GM21528 (cell line): Measurements from ENCODE around the gene CPS1.

Experiments used
- ATAC-seq: cut with Tn5 transposase; IDR thresholded peaks from one replicate; pipeline ENCODE4 v1.9.1; 2021; ENCODE audit warnings: mild to moderate bottlenecking, moderate library complexity; ENCODE audit not compliant: unreplicated experiment, low FRiP score

The CPS1 gene

DNA sequence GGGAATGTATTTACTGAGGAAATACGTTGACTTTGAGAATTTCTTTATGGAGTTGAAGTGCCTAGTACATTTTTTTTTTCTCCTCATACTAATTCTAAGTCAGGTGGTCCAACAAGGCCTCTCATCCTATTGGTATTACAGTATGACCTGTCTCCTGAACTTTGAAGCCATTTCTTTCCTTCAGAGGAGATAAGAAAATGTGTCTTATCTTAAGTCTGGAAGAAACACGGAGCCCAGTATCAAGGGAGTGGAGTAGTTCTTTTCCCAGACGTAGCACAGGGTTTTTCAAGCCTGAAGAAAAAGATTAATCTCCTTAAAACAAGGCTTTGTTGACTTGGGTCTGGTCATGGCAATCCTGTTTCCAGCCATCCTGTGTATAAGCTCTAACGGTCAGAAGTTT, 11.6 kb upstream of the CPS1 start:
- ATAC-seq: no peak

DNA sequence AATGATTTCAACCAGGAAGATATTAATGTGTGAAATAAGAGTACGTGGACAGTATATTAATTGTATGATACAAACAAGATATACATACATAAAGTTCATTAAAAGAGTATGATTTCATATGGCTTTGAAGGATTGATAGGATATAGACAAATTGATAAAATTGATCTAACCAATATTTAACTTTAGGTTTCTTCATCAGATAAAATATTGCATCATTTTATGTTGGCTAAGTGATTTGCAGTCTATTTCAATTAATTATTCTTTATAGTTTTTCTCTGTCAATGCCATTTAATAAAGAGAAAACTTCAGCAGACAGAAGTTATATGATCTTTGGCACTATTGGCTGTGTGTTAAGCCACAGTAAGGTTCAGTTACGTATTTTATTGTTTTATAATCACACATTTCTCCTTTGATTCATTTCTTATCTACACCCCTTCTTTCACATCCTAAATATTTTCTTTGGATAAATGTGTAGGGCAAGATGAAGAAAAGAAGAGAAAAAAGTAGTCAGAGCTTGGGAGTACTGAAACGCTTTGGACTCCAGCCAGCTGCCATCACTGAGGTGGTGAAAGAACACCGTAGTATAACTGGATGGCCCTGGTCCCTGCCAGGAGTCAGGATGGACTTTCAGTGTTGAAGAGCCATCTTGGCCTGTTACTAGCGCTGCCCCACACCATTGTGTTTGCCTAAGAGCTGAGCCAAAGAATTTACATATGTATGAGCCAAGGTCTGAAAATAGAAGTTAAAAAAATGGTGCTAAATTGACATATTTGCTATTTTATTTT, 9.8 kb upstream of the CPS1 start:
- ATAC-seq: no peak

DNA sequence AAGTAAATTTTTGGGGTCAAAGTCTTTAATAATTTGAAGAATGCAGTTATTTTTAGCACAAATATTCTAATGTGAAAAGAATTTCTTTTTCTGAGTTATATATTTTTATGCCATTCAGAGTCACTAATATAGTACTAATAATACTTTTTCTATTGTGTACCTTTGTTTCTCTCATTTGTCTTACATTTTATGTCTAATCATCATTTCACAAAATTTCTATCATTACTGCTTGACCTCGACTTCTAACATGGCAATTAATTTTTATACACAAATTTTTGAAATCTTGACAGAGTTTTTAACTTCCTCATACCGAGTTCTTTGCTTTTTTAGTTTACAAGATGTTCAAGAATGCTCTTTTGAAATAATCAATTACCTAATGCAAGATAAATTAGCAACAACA, 8.4 kb upstream of the CPS1 start:
- ATAC-seq: no peak

DNA sequence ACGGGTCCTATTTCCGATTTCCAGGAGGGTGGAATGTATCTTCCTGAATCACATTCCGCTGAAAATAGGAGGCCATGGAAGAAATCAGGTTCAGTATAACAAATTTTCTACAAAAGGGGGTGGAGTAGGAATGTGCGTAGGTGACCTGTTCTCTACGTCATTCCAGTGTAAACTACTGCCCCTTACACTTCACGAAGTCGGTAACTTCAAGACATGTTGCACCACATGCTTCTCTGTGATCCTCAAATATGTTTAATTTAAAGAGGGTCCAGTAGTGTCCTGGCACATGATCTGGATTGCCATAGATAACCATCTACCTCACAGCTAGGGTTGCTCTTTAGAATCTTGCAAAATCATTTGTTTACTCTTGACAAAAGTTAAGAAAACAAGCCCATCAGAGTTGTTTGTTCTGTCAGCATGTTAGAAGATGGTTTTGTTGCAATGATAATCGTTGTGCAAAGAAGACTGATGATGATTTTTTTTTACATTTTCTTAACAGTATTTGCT, 7.5 kb upstream of the CPS1 start:
- no peak for ATAC-seq

DNA sequence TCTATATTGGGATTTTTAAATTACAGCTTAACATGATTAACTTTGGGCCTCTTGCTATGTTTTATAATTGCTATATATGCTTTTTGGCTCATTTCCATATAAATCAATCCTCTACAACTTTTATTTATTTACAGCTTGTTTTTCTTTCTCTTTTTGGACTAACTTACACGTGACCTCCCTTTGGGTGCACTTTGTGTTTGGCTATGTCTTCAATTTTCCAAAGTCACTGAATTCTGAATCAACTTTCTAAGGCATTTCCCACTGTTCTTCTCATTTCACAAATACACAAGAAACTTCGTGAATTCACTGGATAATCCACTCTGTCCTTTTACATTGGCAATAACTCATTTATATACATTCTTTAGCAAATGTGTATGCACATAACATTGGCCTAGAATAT, 5.4 kb upstream of the CPS1 start:
- no peak for ATAC-seq

DNA sequence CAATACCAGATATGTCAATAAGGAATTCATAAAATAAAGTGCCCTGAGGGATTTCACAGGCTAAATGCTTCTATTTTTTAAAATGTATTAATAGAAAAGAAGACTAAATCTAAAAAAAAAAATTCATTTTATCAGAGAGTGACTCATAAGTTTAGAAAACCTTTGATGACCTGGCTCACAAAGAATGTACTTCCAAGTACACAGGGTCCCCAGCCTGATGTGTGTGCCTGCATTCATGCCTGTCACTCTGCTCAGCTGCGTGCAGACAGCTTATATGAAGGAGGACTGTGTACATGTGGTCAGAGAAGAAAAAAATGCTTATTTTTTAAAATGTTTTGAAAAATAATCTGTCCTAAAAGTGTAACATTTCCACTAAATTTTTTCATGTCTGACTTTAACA, 3.0 kb upstream of the CPS1 start:
- ATAC-seq: no peak

DNA sequence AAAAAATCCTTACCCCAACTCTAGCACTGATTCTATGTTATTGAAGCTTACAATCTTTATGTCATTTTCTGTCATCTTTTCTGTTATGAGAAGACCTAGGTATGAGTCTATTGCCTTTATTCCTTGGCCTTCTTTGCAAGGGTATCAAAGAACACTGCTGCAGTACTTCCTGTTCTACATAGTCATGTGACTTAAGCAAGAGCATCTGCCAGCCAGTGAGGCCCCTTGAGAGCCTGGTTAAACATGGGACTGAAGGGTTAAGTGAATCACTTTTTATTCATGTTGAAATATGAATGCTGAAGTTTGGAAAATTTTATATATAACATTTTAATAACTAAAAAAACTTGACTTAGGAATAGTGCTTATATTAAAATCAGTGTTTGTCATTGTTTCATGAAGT, 844 bp upstream of the CPS1 start:
- no peak for ATAC-seq

DNA sequence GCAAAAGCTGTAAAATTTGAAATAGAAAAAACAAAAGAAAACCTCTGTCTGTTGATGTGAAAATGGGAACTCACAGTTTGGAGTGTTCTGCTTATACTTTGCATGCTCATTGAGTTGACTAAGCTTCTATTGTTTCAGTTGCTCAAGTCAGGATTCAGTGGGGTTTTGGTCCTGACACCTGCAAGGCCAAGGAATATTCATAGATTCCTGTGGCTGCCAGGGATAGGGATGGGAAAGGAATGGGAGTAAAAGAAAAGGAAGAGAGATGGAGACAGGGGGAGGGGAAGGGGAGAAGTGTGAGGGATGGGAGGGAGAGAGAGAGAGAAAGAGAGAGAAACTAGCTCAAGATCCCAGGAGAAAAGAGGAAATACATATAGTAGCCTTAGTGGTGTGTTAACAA, 1.3 kb downstream of the CPS1 start:
- ATAC-seq: no peak

DNA sequence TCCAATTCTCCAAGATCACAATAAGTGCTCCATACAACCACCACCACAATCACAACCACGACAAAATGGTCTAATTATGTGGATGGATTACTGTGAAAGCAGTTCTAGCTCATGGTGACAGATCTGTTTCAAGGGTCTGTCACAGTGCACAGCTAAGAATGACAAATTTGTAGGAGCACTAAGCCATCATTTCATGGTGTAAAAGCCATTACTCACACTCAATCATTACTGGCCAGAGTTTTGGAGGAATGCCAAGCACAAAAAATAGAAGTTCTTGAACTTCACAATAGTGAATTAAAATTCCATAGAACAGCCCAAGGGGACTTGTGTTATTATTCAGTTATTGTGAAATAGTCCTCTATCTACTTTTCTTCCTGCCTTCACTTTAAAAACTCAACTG, 2.3 kb downstream of the CPS1 start:
- ATAC-seq: no peak

DNA sequence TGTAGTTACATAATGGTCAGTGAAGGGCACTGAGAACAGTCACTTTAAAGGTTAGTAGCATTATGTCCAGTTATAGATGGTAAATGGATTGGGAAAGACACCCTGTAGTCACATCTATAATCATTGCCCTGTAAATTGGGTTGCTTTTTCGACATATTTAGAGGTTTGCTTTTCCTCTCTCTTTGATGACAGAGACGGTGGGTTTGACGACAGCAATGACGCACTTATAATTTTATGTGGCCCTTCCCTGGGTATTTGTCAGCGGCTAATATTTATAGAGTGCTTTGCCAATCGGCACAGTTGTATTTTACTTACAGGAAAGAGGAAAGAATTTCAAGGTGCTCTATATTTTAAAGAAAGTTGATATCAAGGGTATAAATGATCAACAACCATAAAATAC, 2.8 kb downstream of the CPS1 start:
- ATAC-seq: no peak

DNA sequence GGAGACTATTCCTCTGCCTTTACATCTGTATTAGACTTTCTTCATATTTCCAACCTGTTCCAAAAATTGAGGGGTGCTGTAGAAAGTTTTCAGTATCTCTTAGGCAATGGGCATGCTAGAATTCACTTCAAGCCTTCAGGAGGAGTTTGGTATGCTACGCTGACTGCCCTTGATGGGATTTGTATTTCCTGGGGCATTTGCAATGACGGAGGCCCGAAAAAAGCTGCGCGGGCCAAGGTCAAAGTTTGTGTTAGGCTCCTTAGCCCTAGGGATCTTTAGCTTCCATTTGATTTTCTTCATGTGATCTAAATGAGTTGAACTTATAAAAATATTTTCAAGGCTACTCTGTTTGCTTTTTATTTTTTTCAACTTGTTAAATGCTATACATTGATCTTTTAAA, 5.1 kb downstream of the CPS1 start:
- ATAC-seq: no peak

DNA sequence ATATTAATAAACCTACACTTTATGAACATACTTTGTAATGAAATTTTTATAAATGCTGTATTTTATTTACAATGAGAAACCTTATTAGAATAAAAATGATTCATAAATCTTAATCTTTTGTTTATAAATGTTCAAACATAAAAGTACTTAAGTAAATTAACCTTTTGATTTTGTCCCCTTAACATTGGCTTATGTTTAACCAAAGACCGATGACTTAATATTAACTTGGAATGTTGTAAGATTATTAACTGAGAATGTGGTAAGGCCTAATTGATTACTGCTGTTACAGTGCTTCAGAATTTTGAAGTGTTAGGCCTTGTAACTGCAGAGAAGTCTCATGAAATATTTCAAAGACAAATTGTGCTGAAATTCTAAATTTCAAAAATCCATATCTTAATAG, 5.7 kb downstream of the CPS1 start:
- ATAC-seq: no peak

DNA sequence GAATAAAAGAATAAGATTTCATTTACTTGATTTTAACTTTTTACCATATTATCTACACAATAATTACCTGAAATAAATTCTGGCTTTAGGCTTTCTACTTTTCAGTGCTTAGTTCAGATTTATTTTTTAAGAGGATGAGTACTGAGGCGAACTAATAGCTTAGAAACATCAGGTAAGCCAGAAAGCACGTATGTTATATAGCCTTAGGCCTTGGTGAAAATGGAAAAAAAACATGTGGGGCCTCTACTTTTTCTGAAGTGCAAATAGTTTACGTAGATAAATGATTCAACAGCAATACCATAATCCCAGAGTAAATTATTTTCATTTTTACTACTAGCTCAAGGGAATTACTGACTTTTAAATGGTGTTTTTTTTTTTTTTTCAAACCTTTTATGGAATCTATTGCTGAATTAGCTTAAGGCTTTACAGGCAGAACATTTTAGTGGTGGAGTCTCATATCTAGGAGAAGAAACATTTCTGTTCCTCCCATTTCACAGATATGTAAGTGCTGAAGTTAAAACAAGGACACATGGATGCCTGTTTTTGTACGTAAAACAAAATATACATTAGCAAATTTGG, 6.2 kb downstream of the CPS1 start:
- ATAC-seq: no peak

DNA sequence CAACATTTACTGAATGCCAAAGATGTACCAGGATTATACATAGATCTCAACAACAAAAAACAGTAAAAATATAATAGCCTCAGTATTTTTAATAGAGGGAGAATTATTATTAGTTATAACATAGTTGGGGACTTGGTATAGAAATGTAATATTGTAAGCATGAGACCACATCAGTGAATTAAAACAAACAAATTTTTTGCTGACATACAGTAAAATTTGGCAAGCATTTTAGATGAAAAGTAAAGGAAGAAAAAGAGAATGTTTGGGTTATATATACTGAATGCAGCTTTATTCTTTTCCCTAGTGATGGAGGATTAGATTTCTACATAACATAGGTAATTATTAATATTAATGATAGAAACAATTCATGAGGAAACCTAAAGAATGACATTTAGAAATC, 10.9 kb downstream of the CPS1 start:
- no peak for ATAC-seq

DNA sequence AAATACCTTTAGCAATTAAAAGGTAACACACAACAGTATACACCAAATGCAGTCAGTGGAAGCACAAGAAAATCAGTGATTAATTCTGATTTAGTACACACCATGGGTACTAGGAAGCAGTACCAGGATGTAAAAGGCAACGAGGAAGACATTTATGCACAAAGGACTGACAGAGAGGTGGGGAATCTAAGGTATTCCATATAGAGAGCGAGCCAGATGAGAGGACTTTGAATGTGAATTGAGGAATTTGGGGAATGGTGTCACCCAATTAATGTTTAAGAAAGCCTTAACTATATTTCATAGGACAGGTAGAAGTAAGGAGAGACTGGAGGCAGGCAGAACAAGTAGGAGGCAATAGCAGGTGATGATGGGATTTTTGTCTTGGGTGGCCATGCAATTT, 11.7 kb downstream of the CPS1 start:
- ATAC-seq: no peak

DNA sequence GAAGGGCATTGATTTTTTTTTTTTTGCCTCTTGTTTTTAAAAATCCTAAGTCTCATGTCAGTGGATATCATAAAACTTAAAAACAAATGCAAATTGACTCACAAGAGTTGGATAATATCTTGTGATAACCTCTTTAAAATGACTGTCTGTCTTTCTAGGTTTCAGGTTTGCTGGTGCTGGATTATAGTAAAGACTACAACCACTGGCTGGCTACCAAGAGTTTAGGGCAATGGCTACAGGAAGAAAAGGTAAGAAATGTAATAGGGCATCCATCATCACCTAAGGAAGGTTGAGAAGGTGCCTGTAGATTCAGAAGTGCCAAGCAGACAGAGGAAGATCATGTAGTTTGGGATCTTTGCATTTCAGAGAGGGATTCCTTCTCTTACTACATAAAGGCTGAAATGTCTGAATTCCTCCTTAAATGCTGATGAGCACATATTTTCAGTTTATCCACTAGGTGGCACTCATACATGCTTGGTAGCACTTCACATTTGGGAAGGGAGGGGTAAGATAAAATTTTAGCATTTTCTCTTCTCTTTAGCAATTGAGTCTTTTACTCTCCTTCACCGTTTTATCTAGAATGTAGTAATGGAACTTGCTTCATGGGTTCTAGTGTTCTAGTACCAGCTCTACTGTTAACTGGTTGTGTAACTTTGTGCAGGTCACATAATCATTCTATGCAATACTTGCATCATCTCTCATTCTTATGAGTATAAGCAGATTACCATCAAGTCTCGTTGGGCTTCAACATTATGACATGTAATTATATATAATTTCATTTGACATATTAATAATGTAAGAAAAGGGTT, 21.1 kb downstream of the CPS1 start:
- ATAC-seq: peak; percentile 92

DNA sequence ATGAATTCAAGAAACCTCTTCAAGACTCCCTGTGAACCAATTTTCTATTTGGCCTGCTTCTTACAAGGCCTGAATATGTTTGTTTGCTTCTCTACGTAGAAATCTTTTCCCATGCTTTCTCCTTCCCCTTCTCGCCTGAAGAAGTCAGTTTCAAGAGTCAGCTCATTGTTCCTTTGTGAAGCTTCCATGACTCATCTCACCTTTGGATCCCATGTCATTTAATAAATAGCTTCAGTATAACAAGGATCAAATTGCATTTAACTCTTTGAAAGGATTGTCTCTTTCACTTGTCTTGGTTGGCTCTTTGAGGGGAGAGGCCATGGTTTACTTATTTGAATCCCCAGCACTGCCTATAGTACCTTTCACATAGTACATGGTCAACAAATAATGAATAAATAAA, 28.4 kb downstream of the CPS1 start:
- no peak for ATAC-seq

DNA sequence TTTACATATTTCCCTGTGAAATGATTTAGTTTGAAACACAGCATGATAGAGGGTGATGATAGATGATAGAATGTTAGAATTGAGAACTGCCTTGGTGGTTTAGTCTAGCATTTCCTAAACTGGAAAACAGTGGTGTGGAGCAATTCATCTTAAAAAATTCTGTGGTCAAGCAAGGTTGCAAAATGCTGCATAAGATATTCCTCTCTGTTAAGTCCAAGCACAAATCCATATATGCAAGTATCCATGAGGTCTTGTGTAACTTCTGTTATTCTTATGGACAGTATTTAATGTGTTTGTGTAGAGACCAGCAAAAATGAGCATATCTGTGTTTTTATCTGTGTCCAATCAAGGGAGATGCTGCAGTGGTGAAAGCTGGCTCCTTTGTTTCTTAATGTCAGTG, 30.0 kb downstream of the CPS1 start:
- ATAC-seq: no peak

DNA sequence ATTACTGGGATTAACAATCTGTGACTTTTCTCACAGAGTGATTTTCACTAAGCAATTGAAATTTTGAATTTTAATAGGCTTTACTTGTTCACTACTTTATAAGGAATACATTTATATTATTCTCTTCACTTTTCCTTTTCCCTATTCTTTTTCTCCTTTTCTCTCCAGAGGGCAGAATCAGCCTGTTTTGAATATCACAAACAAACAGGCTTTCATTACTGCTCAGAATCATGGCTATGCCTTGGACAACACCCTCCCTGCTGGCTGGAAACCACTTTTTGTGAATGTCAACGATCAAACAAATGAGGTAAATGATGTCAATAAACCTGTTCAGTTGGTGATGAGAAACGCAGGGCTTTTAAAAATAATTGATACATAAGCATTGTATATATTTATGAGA, 35.3 kb downstream of the CPS1 start:
- ATAC-seq: no peak

DNA sequence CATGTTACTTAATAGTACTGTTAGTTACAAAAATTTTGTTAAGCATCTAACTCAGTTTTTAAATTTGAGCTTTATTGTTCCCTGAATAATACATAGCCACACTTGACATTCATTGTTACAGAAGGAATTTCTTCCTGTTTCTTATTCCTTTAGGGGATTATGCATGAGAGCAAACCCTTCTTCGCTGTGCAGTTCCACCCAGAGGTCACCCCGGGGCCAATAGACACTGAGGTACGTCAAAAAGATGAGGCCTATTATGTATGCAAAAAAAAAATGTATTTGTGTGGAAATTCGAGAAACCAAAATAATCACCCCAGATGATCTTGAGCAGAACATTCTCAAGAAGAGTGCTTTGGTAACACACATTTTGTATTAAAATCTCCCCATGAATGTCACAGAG, 36.3 kb downstream of the CPS1 start:
- ATAC-seq: no peak

DNA sequence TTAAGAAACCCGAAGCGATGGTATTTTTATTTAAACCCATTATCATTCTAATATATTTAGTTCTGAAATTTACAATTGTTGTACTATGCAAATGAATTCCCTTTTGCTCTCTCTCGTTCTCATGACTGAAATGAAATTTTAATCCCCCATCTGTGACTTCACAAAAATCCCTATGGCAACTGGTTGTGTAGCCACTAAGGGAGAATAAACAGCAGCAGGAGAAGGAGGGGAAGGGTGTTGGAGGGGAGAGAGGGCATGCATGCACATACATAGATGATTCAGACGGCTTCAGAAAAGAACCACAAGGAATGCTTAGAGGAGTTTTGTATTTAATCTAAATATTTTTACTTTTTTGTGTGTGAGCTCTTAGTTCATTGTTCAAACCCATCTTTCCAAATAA, 36.8 kb downstream of the CPS1 start:
- no peak for ATAC-seq

DNA sequence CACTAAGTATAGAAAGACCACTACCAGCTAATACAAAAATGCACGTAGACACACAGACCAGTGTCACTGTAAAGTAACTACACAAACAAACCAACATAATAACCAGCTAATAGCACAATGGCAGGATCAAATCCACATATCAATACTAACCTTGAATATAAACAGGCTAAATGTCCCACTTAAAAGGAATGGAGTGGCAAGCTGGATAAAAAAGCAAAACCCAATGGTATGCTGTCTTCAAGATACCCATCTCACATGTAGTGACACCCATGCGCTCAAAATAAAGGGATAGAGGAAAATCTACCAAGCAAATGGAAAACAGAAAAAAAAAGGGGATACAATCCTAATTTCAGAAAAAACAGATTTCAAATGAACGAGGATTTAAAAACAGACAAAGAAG, 41.8 kb downstream of the CPS1 start:
- no peak for ATAC-seq
